Activated CD8-positive, alpha-beta memory T cell treated with anti-CD3 and anti-CD28 coated beads for 1 hour (primary cell): ENCODE measurements around the gene CCR7.
"Not testable (repeated sequence)": the region's sequence is repeated elsewhere in the genome, so short reads cannot be mapped to it uniquely, and the experiment has no call there.

Source experiments
- DNase-seq, 2 donors: peaks; one replicate each; pipeline ENCODE4 v3.0.0-alpha.2; 2020; ENCODE audit warnings: low read depth in 1 of 2; ENCODE audit errors: extremely low read depth in 1 of 2

The CCR7 gene

DNA sequence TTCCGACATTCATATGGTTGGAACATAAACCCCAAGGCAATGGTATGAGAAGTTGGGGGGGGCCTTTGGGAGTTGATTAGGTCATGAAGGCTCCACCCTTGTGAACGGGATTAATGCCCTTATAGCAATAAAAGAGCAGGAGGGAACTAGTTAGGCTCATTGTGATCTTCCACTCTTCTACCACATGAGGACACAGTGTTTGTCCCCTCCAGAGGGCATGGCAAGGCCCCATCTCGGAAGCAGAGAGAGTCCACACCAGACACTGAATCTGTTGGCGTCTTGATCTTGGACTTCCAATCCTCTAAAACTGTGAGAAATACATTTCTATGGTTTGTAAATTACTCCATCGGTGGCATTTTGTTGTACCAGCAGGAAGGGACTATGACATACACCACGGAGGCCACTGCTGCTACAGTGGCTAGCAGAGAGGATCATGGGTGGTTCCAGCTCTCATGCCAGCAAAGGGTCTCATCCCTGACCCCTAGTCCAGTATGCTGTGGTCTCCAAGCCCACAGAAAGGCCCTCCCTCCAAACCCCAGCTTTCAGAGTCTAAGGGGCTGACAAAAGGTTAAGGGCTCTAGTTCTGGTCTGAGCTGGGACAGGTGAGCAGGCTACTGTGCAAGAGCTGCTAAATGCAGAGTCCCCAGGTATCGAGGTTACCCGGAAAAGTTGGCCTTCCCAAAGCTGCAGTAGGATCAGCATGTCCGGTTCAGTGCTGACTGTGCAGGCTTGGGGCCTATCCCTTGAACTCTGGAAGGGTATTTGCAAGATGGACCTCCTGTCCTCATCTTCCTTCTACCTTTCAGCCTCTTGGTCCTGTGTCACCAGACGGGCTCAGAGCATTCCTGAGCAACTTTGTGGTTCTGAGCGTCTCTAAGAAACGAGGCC is 12.2 kb downstream of the CCR7 start:
- DNase-seq: no peak

GRCh38 chr17:40551879-40552768 is 13.1 kb downstream of the CCR7 start:
- DNase-seq: no peak

GRCh38 chr17:40551091-40551878 is 14.0 kb downstream of the CCR7 start:
- no peak for DNase-seq

- DNase-seq: no peak
These were observed 14.7 kb downstream of the CCR7 start for GRCh38 chr17:40550608-40551007.

- DNase-seq: no peak
These were observed 16.1 kb downstream of the CCR7 start for GRCh38 chr17:40548982-40549685.

- DNase-seq: no peak
These were observed 16.7 kb downstream of the CCR7 start for GRCh38 chr17:40548491-40548981.

- DNase-seq: no peak
These were observed 17.3 kb downstream of the CCR7 start for GRCh38 chr17:40547785-40548478.

- no peak for DNase-seq
These were observed 18.0 kb downstream of the CCR7 start for GRCh38 chr17:40547079-40547784.

- DNase-seq: not testable (repeated sequence)
These were observed 18.8 kb downstream of the CCR7 start for GRCh38 chr17:40546497-40546896.

DNA sequence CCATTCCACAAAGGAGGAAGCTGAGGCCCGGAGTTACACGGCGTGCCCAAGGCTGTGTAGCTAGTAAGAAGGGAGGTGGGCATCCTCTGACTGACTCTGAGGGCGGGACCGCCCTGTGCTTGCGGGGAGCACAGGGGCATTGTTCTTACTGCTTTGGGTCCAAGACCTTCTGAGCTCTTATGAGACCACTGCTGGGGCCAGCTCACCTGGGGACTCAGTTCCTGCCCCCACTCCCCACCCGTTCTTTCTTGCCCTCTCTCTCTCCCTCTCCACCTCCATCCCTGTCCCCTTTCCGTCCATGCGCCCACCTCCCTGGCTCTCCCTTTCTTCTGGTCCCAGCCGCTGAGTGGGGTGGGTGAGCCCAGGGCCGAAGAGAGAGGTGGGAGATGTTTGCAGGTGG is 19.6 kb downstream of the CCR7 start:
- DNase-seq: no peak

DNA sequence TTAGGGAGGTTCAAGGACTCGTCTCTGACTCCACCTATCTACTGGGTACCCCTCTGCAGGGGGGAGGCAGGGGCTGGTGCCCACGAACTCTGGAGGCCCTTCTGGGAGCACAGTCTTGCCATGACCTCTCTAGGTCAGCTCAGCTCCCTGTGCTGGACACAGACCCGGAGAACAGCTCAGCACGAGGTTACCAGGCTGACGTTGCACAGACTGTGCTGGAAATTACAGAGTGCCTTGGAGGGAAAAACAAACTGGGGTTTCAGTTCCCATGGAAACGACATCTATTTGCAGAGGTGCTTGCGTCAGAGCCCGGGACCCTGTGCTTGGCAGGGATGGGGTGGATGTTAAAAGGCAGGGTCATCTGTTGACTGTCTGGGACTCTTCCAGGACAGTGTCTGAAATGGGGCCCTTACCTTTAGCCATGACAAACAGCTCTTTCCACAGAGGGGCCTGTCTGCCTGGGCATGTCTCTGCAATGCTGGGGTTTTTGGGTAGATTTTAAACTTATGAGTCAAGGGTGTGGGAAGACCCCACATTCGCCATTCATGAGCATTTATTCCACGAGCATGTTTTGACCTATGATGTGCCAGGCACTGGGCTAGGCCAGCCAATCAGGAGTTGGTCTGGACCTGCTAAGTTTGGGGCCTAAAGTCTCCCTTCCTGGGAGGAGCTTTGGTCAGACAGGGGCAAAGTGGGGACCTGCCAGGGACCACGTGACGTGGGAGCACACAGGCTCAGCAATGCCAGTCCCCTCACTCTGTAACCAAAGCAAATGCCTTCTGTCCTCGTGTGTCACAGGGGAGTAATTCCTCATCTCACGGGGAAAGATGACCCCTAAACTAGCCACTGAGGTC is 22.5 kb downstream of the CCR7 start:
- DNase-seq: no peak

DNA sequence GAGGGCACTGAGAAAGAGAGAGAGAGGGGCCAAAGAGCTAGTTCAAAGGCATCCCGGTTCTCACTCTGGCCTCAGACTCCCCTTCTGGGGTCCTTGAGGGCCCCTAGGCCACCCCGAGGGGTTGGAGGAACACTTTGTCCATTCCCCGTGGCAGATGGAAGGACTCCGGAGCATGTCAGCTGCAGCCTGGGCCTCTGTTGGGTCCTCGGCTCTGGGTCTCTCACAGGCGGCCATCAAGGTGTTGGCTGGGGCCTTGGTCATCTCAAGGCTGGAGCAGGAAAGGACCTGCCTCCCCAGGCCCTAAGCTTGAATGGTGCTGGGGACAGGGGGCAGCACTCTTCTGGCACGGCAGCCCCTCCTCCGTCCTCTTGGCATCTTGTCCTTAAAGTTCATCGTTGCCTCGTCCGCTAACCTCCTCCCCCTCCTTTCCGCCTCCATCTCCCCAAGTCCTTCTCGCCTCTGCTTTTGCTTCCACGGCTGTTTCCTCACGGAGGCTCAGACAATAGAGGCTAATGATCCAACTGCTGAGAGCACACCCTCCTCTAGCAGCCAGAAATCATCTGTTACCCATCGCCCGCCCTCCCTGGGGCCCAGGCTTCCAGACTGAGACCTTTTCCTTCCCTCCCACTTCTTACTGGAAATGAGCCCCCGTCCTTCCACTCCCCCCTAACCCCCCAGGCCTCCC is 23.3 kb downstream of the CCR7 start:
- DNase-seq: no peak

DNA sequence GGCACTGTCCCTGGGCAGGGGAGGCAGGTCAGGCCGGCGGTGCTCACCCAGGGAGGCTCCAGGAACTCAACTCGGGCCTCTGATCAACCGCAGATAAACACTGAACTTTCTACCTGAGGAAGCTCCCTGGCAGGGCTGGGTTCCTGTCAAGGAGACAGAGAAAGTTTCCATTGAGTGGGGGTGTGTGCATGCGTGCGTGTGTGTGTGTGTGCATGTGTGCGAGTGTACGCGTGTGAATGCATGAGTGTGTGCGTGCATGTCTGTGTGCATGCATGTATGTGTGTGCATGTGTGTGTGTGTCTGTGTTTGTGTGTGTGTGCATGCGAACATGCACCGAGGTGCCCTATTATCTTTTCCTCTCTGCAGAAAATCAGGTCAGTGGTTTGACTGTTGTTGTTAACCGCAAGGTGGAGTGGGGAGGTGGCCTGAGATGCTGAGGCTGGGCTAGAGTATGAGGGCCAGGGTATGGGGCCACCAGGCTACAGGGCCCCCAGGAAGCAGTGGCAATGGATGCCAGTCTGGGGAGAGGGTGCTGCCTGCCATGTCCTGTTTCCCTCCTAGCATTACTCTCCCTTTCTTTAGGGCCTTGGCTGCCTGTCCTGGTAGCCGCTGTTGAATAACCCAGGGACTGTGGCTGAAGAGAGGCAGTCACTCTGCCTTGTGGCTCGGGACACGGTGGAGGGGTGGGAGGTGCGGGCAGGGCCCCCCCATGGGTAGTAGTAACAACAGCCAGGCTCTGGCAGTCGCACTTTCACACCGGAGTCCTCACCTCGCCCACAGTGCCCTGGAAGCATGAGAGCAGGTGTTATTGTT is 24.0 kb downstream of the CCR7 start:
- no peak for DNase-seq

- DNase-seq: no peak
These were observed 24.8 kb downstream of the CCR7 start for GRCh38 chr17:40540448-40540847.

- DNase-seq: no peak
These were observed 25.4 kb downstream of the CCR7 start for GRCh38 chr17:40539711-40540411.
